WTC11 (cell line): ENCODE results near the gene EHBP1L1. TPM values are rescaled to one million over a fixed set of nuclear protein-coding genes. Genes with fewer than 3 reads are reported as not detected.

Experiments
- ATAC-seq: fragments of 200-7000 bp; cut with Tn5 transposase; 2 replicates; pipeline ENCODE4 v1.10.0; 2021; ENCODE audit warnings: mild to moderate bottlenecking, moderate library complexity
- CTCF ChIA-PET: fragments of 300-600 bp; sonication (Branson Sonifier 250); formaldehyde crosslinking; loops from one replicate; lab custom pipeline; 2021; ENCODE audit warnings: antibody characterized with exemption; lab: Charles Lee
- POLR2A ChIA-PET: fragments of 350-600 bp; sonication (Branson Sonifier 250); formaldehyde crosslinking; loops from one replicate; lab custom pipeline; 2021; ENCODE audit warnings: antibody characterized with exemption; lab: Charles Lee
- DNase-seq: peaks from one replicate; pipeline ENCODE4 v3.0.0; 2021; ENCODE audit warnings: low spot score
- H3K27ac Mint-ChIP-seq: 2 replicates; pipeline ENCODE4 v1.8.0; 2021; ENCODE audit warnings: mixed read lengths
- H3K27me3 Mint-ChIP-seq: 2 replicates; pipeline ENCODE4 v1.8.0; 2021; ENCODE audit warnings: low read depth, mild to moderate bottlenecking, moderate library complexity, mixed read lengths
- H3K36me3 Mint-ChIP-seq: 2 replicates; pipeline ENCODE4 v1.8.0; 2021; ENCODE audit warnings: mixed read lengths
- H3K4me1 Mint-ChIP-seq: 2 replicates; pipeline ENCODE4 v1.8.0; 2022; ENCODE audit warnings: mixed read lengths
- H3K4me3 Mint-ChIP-seq: 2 replicates; pipeline ENCODE4 v1.8.0; 2021; ENCODE audit warnings: mild to moderate bottlenecking, moderate library complexity, mixed read lengths
- H3K9me3 Mint-ChIP-seq: 2 replicates; pipeline ENCODE4 v1.8.0; 2021; ENCODE audit warnings: mixed read lengths
- AR ChIP-seq: fragments of 250-450 bp; sonication (Bioruptor Pico); IDR thresholded peaks from 2 replicates; pipeline ENCODE4 v1.9.0; 2021; ENCODE audit warnings: mild to moderate bottlenecking
- ATF2 ChIP-seq: sonication (generic); formaldehyde crosslinking; IDR thresholded peaks from 2 replicates; pipeline ENCODE4 v1.8.1; 2022; ENCODE audit warnings: low read depth, missing genetic modification reagents, borderline replicate concordance
- ATF3 ChIP-seq: sonication (generic); formaldehyde crosslinking; conservative IDR thresholded peaks from 2 replicates; pipeline ENCODE4 v1.8.1; 2022; ENCODE audit warnings: mild to moderate bottlenecking, missing genetic modification reagents
- CBFB ChIP-seq: sonication (generic); formaldehyde crosslinking; IDR thresholded peaks from 2 replicates; pipeline ENCODE4 v1.8.1; 2022; ENCODE audit warnings: mild to moderate bottlenecking, low read depth, missing genetic modification reagents
- CREM ChIP-seq: sonication (generic); formaldehyde crosslinking; IDR thresholded peaks from 2 replicates; pipeline ENCODE4 v1.8.1; 2022; ENCODE audit warnings: mild to moderate bottlenecking, missing genetic modification reagents, moderate library complexity
- CTCF ChIP-seq: fragments of 200-600 bp; IDR thresholded peaks from 2 replicates; pipeline ENCODE4 v1.8.0; 2022; ENCODE audit warnings: antibody characterized with exemption
- E2F4 ChIP-seq: sonication (generic); formaldehyde crosslinking; IDR thresholded peaks from 2 replicates; pipeline ENCODE4 v1.8.1; 2022; ENCODE audit warnings: low read depth, mild to moderate bottlenecking, moderate library complexity, missing genetic modification reagents, borderline replicate concordance
- E2F5 ChIP-seq: sonication (generic); formaldehyde crosslinking; IDR thresholded peaks from 2 replicates; pipeline ENCODE4 v1.8.1; 2022; ENCODE audit warnings: mild to moderate bottlenecking, moderate library complexity, missing genetic modification reagents
- ELF4 ChIP-seq: sonication (generic); formaldehyde crosslinking; IDR thresholded peaks from 2 replicates; pipeline ENCODE4 v1.8.1; 2022; ENCODE audit warnings: low read depth, mild to moderate bottlenecking, moderate library complexity, missing genetic modification reagents
- ETV6 ChIP-seq: sonication (generic); formaldehyde crosslinking; IDR thresholded peaks from 2 replicates; pipeline ENCODE4 v1.8.1; 2022; ENCODE audit warnings: mild to moderate bottlenecking, missing genetic modification reagents
- GRHL2 ChIP-seq: fragments of 250-450 bp; sonication (Bioruptor Pico); IDR thresholded peaks from 2 replicates; pipeline ENCODE4 v1.8.0; 2022; ENCODE audit warnings: mild to moderate bottlenecking, moderate library complexity; ENCODE audit not compliant: insufficient replicate concordance, severe bottlenecking
- HMGA2 ChIP-seq: fragments of 250-450 bp; sonication (Bioruptor Pico); IDR thresholded peaks from 2 replicates; pipeline ENCODE4 v1.4.0; 2021; ENCODE audit warnings: mild to moderate bottlenecking, moderate library complexity
- KAT7 ChIP-seq: sonication (generic); formaldehyde crosslinking; IDR thresholded peaks from 2 replicates; pipeline ENCODE4 v1.8.1; 2023; ENCODE audit warnings: missing genetic modification reagents, mild to moderate bottlenecking, borderline replicate concordance
- NFATC4 ChIP-seq: fragments of 250-450 bp; sonication (Bioruptor Pico); IDR thresholded peaks from 2 replicates; pipeline ENCODE4 v1.9.0; 2021; ENCODE audit warnings: mild to moderate bottlenecking
- NR2C2 ChIP-seq: sonication (generic); formaldehyde crosslinking; IDR thresholded peaks from 2 replicates; pipeline ENCODE4 v1.8.0; 2022; ENCODE audit warnings: mild to moderate bottlenecking, missing genetic modification reagents
- SMAD3 ChIP-seq: sonication (generic); formaldehyde crosslinking; IDR thresholded peaks from 2 replicates; pipeline ENCODE4 v1.8.0; 2022; ENCODE audit warnings: missing genetic modification reagents, mild to moderate bottlenecking, borderline replicate concordance
- SOX15 ChIP-seq: fragments of 250-450 bp; sonication (Bioruptor Pico); IDR thresholded peaks from 2 replicates; pipeline ENCODE4 v1.9.0; 2021; ENCODE audit warnings: mild to moderate bottlenecking
- ZNF121 ChIP-seq: sonication (generic); formaldehyde crosslinking; IDR thresholded peaks from 2 replicates; pipeline ENCODE4 v1.8.0; 2023; ENCODE audit warnings: missing genetic modification reagents
- ZNF263 ChIP-seq: sonication (generic); formaldehyde crosslinking; IDR thresholded peaks from 2 replicates; pipeline ENCODE4 v1.8.1; 2022; ENCODE audit warnings: low read depth, mild to moderate bottlenecking, moderate library complexity, missing genetic modification reagents
- ZNF671 ChIP-seq: fragments of 250-450 bp; sonication (Bioruptor Pico); IDR thresholded peaks from 2 replicates; pipeline ENCODE4 v1.8.0; 2021; ENCODE audit warnings: mild to moderate bottlenecking
- total RNA-seq: library from RNA; stranded (reverse); gene quantifications from 3 replicates; pipeline ENCODE4 v1.2.3, GENCODE V29; 2021
- TF ChIP-seq, protein P1 (sequence below): sonication (generic); formaldehyde crosslinking; IDR thresholded peaks from 2 replicates; pipeline ENCODE4 v1.8.0; 2022; ENCODE audit warnings: mild to moderate bottlenecking, missing genetic modification reagents
- TF ChIP-seq, protein P2 (sequence below): sonication (generic); formaldehyde crosslinking; IDR thresholded peaks from 2 replicates; pipeline ENCODE4 v1.8.1; 2023; ENCODE audit warnings: mild to moderate bottlenecking, missing genetic modification reagents, moderate library complexity

Gene EHBP1L1
- total RNA-seq, 1 experiment from 2014 or later: 11.8 TPM

GRCh38 chr11:65554842-65555430 is 20.9 kb upstream of the EHBP1L1 start:
- Mint-ChIP-seq H3K27me3 (peaks cover 67% of the 10 kb centered on the region), H3K4me3 (peak overlapping the region; percentile 52), H3K36me3 (no peaks in the 10 kb centered on the region)
- ChIA-PET POLR2A (interaction anchor here (1.2 kb wide), 1 partner anchor 15 kb away, joined by 3 read pairs; the partner anchor contains the start of gene ZNRD2), CTCF (interaction anchor here (1.1 to 5.8 kb wide), 4 partner anchors 15 to 52 kb away, joined by 3 to 171 read pairs (median 6); partner anchors contain the start of genes FAM89B and ZNRD2)
- ATAC-seq: no peak
- TF ChIP-seq GRHL2 (CRISPR knock-in tag) (no peak), NFATC4 (CRISPR knock-in tag) (no peak), ATF3 (no peak), ELF4 (CRISPR knock-in tag) (no peak), NR2C2 (CRISPR knock-in tag) (no peak), ETV6 (CRISPR knock-in tag) (no peak), ATF2 (CRISPR knock-in tag) (no peak), SMAD3 (no peak), ZNF671 (CRISPR knock-in tag) (no peak), E2F4 (CRISPR knock-in tag) (no peak), CTCF (no peak)
- TF ChIP-seq, protein P1, sequence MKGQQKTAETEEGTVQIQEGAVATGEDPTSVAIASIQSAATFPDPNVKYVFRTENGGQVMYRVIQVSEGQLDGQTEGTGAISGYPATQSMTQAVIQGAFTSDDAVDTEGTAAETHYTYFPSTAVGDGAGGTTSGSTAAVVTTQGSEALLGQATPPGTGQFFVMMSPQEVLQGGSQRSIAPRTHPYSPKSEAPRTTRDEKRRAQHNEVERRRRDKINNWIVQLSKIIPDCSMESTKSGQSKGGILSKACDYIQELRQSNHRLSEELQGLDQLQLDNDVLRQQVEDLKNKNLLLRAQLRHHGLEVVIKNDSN (CRISPR knock-in tag): no peak
- TF ChIP-seq, all 79 proteins: peak for 0
- H3K27ac Mint-ChIP-seq: no peak overlapping the region
- peaks cover 51% of the 10 kb centered on the region for H3K4me1 Mint-ChIP-seq
- DNase-seq: no peak
- no peaks in the 10 kb centered on the region for H3K9me3 Mint-ChIP-seq

DNA sequence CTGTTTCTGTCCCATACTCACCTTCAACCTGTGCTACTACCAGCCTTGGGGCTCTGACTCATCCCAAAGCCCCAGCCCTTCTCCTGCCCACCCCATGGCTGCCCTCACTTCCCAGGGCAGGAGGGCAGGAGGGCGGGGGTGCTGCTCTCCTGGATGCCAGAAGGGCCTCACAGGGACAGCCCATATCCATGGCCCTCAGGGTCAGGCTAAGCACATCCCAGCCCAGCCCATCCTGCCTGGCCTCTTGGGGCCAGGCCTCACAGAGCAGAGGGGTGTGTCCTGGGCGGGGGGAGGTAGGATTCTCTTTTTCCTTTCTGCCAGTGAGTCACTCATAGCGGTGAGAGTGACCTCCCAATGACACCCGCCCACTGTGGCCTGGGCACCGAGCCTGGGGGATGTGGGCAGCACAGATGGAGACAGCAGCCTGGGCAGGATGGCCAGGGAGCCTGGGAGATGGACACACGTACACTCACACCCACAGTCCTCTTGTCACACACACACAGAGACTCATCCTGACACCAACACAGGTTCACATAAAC is 20.1 kb upstream of the EHBP1L1 start:
- POLR2A ChIA-PET: interaction anchor here (1.2 kb wide), 1 partner anchor 15 kb away, joined by 3 read pairs; the partner anchor contains the start of gene ZNRD2
- H3K27me3 Mint-ChIP-seq: peaks cover 69% of the 10 kb centered on the region
- TF ChIP-seq ZNF121 (no peak), KAT7 (no peak), AR (no peak), ETV6 (CRISPR knock-in tag) (no peak), CREM (CRISPR knock-in tag) (no peak), HMGA2 (CRISPR knock-in tag) (no peak), E2F5 (no peak), SOX15 (no peak), ZNF263 (CRISPR knock-in tag) (no peak), CBFB (CRISPR knock-in tag) (no peak)
- TF ChIP-seq, protein P2, sequence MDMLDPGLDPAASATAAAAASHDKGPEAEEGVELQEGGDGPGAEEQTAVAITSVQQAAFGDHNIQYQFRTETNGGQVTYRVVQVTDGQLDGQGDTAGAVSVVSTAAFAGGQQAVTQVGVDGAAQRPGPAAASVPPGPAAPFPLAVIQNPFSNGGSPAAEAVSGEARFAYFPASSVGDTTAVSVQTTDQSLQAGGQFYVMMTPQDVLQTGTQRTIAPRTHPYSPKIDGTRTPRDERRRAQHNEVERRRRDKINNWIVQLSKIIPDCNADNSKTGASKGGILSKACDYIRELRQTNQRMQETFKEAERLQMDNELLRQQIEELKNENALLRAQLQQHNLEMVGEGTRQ (CRISPR knock-in tag): no peak
- TF ChIP-seq, protein P1 (CRISPR knock-in tag): no peak

More for the DNA sequence above, 20.1 kb upstream of the EHBP1L1 start:
- no peak for DNase-seq
- Mint-ChIP-seq H3K27ac (no peak overlapping the region), H3K4me1 (peaks cover 58% of the 10 kb centered on the region), H3K36me3 (no peaks in the 10 kb centered on the region), H3K9me3 (no peaks in the 10 kb centered on the region), H3K4me3 (peak overlapping the region; percentile 18; the same call in 1 of the 2 replicates)
- ATAC-seq: no peak
- CTCF ChIA-PET: interaction anchor here (1.1 to 5.8 kb wide), 4 partner anchors 14 to 52 kb away, joined by 3 to 171 read pairs (median 6); partner anchors contain the start of genes FAM89B and ZNRD2
